NB4 (cell line): Measurements from ENCODE around the gene EEF1A2.

Source experiments
- CTCF ChIP-seq: IDR thresholded peaks from one replicate; pipeline ENCODE4 v1.5.1; 2012; ENCODE audit warnings: low read depth, low read length
- MAX ChIP-seq: IDR thresholded peaks from 2 replicates; pipeline ENCODE4 v1.6.1; 2011; ENCODE audit warnings: low read depth, low read length
- MYC ChIP-seq: IDR thresholded peaks from 2 replicates; pipeline ENCODE4 v1.6.1; 2011; ENCODE audit warnings: low read depth, low read length
- POLR2A ChIP-seq: IDR thresholded peaks from 2 replicates; pipeline ENCODE4 v1.6.1; 2011; ENCODE audit warnings: mild to moderate bottlenecking; ENCODE audit not compliant: insufficient read length; ENCODE audit errors: extremely low read depth

- no peak for TF ChIP-seq CTCF
- TF ChIP-seq MAX: no peak
- no peak for TF ChIP-seq POLR2A
- no peak for TF ChIP-seq MYC
These were observed 32.5 kb downstream of the EEF1A2 start for GRCh38 chr20:63466250-63466825.
